Tibial nerve (tissue), 4 donors: ENCODE results near the gene ECHS1.

ENCODE experiments used
- CTCF ChIP-seq, 5 experiments: fragments of 200-600 bp in 3 of 5; fragments of 450-650 bp in 2 of 5; sonication (generic) in 3 of 5; IDR thresholded peaks; one replicate each; pipeline ENCODE4 v1.5.1; 2016 to 2019; ENCODE audit warnings: antibody characterized with exemption in 5 of 5, mild to moderate bottlenecking in 3 of 5, moderate library complexity in 2 of 5
- EP300 ChIP-seq, 2 donors: sonication (generic); formaldehyde crosslinking; IDR thresholded peaks; one replicate each; pipeline ENCODE4 v1.6.1; 2017; ENCODE audit warnings: antibody characterized with exemption in 2 of 2, mild to moderate bottlenecking in 1 of 2
- POLR2A ChIP-seq, 2 donors: fragments of 450-650 bp; IDR thresholded peaks; one replicate each; pipeline ENCODE4 v1.6.1; 2017; ENCODE audit warnings: antibody characterized with exemption in 2 of 2, mild to moderate bottlenecking in 2 of 2, moderate library complexity in 2 of 2

GRCh38 chr10:133326745-133327650 lies 46.2 kb downstream of the ECHS1 start:
- TF ChIP-seq EP300 (IDR thresholded peaks at IDR 0.05) (no peak), CTCF (IDR thresholded peaks at IDR 0.05) (no peak), POLR2A (IDR thresholded peaks at IDR 0.05) (no peak)
